H1 (cell line): ENCODE results near the gene CIB4. TPM values are rescaled to one million over a fixed set of nuclear protein-coding genes. Genes with fewer than 3 reads are reported as not detected.

Source experiments
- CTCF ChIA-PET: fragments of 300-600 bp; sonication (Branson Sonifier 250); formaldehyde crosslinking; loops from one replicate; lab custom pipeline; 2021; ENCODE audit not compliant: partially characterized antibody; lab: Charles Lee
- POLR2A ChIA-PET: fragments of 300-600 bp; sonication (Branson Sonifier 250); formaldehyde crosslinking; loops from one replicate; lab custom pipeline; 2021; ENCODE audit warnings: inconsistent platforms; ENCODE audit not compliant: partially characterized antibody; lab: Charles Lee
- DNase-seq, 2 experiments: peaks; one replicate each; pipeline versions ENCODE4 v3.0.0 to v3.0.0-alpha.2; 2010 to 2022; ENCODE audit warnings: low spot score in 2 of 2, low read depth in 1 of 2, mixed read lengths in 1 of 2
- FAIRE-seq: peaks from 2 replicates; lab custom pipeline; 2011; peaks lifted over from hg19 to GRCh38; lab: Jason Lieb, UNC
- H2AFZ ChIP-seq: 2 replicates; pipeline ENCODE4 v1.8.1; 2012; ENCODE audit warnings: low read length, inconsistent platforms
- H2AK5ac ChIP-seq: 2 replicates; pipeline ENCODE4 v1.6.1; 2013; ENCODE audit warnings: low read depth, low read length
- H2BK120ac ChIP-seq: replicated peaks from 2 replicates; pipeline ENCODE3; 2013; ENCODE audit warnings: low read depth, low read length, inconsistent platforms
- H2BK12ac ChIP-seq: 2 replicates; pipeline ENCODE4 v1.6.1; 2013; ENCODE audit warnings: low read depth, low read length
- H2BK15ac ChIP-seq: 2 replicates; pipeline ENCODE4 v1.6.1; 2013; ENCODE audit warnings: low read length
- H2BK20ac ChIP-seq: 2 replicates; pipeline ENCODE4 v1.6.1; 2013; ENCODE audit warnings: low read length
- H2BK5ac ChIP-seq: 2 replicates; pipeline ENCODE4 v1.6.1; 2013; ENCODE audit warnings: low read depth, low read length
- H3K14ac ChIP-seq: 2 replicates; pipeline ENCODE4 v1.6.1; 2013; ENCODE audit warnings: inconsistent platforms; ENCODE audit not compliant: insufficient read length
- H3K18ac ChIP-seq: 2 replicates; pipeline ENCODE4 v1.6.1; 2013; ENCODE audit warnings: low read length; ENCODE audit errors: extremely low read depth
- H3K23ac ChIP-seq: 2 replicates; pipeline ENCODE4 v1.6.1; 2013; ENCODE audit warnings: inconsistent platforms; ENCODE audit not compliant: insufficient read length
- H3K23me2 ChIP-seq: 2 replicates; pipeline ENCODE4 v1.6.1; 2013; ENCODE audit warnings: low read depth, low read length
- H3K27ac ChIP-seq: 2 replicates; pipeline ENCODE4 v1.6.1; 2011; ENCODE audit warnings: low read depth, low read length, inconsistent platforms
- H3K27me3 ChIP-seq, 4 experiments: replicated peaks in 1 of 4; 1 replicate in 1 of 4; 2 replicates in 3 of 4; pipeline versions ENCODE4 v1.6.1 to v1.8.1; 2011 to 2013; ENCODE audit warnings: low read length in 3 of 4, mild to moderate bottlenecking in 3 of 4, inconsistent platforms in 2 of 4, mixed read lengths in 2 of 4, moderate library complexity in 1 of 4; ENCODE audit not compliant: control insufficient read depth in 3 of 4, insufficient read depth in 3 of 4; ENCODE audit errors: extremely low read depth in 1 of 4
- H3K36me3 ChIP-seq, 4 experiments: 2 replicates each; pipeline versions ENCODE4 v1.6.1 to v1.8.1; 2011 to 2013; ENCODE audit warnings: mild to moderate bottlenecking in 4 of 4, low read length in 3 of 4, moderate library complexity in 2 of 4, control low read depth in 1 of 4, inconsistent platforms in 1 of 4; ENCODE audit not compliant: insufficient read depth in 4 of 4, control insufficient read depth in 2 of 4
- H3K4ac ChIP-seq: replicated peaks from 2 replicates; pipeline ENCODE3; 2013; ENCODE audit warnings: low read length, low read depth, mixed read lengths, inconsistent platforms; ENCODE audit not compliant: insufficient read length
- H3K4me1 ChIP-seq, 4 experiments: replicated peaks in 1 of 4; 1 replicate in 1 of 4; 2 replicates in 3 of 4; pipeline versions ENCODE4 v1.6.1 to v1.8.1; 2011 to 2013; ENCODE audit warnings: low read length in 3 of 4, inconsistent platforms in 2 of 4, mixed read lengths in 1 of 4; ENCODE audit not compliant: insufficient read depth in 4 of 4, control insufficient read depth in 3 of 4
- H3K4me2 ChIP-seq, 2 experiments: 2 replicates each; pipeline versions ENCODE4 v1.6.1 to v1.8.1; 2011 to 2013; ENCODE audit warnings: low read depth in 2 of 2, low read length in 2 of 2, control low read depth in 1 of 2, inconsistent platforms in 1 of 2, mild to moderate bottlenecking in 1 of 2; ENCODE audit not compliant: insufficient read depth in 1 of 2
- H3K4me3 ChIP-seq, 4 experiments: fragments of 200-600, 300-600 bp in 1 of 4; sonication (generic), shearing (Covaris generic), sonication (Bioruptor Twin) in 1 of 4; 2 replicates each; pipeline versions ENCODE4 v1.5.1 to v1.8.1; 2011 to 2016; ENCODE audit warnings: low read length in 4 of 4, low read depth in 3 of 4, control low read depth in 2 of 4, inconsistent platforms in 2 of 4, mild to moderate bottlenecking in 2 of 4, mixed read lengths in 1 of 4, moderate library complexity in 1 of 4; ENCODE audit not compliant: insufficient read depth in 2 of 4; ENCODE audit errors: extremely low read depth in 1 of 4
- H3K56ac ChIP-seq: replicated peaks from 2 replicates; pipeline ENCODE3; 2013; ENCODE audit warnings: low read depth, mild to moderate bottlenecking, mixed read lengths, low read length, inconsistent platforms; ENCODE audit not compliant: insufficient read length
- H3K79me1 ChIP-seq: 2 replicates; pipeline ENCODE4 v1.6.1; 2013; ENCODE audit warnings: low read depth, low read length, control low read depth
- H3K79me2 ChIP-seq, 2 experiments: 2 replicates each; pipeline versions ENCODE4 v1.6.1 to v1.8.1; 2012 to 2013; ENCODE audit warnings: low read length in 2 of 2, mild to moderate bottlenecking in 2 of 2, inconsistent platforms in 1 of 2; ENCODE audit not compliant: insufficient read depth in 2 of 2, control insufficient read depth in 1 of 2
- H3K9ac ChIP-seq, 4 experiments: replicated peaks in 1 of 4; 1 replicate in 1 of 4; 2 replicates in 3 of 4; pipeline versions ENCODE4 v1.6.1 to v1.8.1; 2011 to 2013; ENCODE audit warnings: low read depth in 3 of 4, low read length in 3 of 4, control low read depth in 2 of 4, mild to moderate bottlenecking in 2 of 4, moderate library complexity in 2 of 4, inconsistent platforms in 1 of 4; ENCODE audit errors: extremely low read depth in 1 of 4
- H3K9me3 ChIP-seq, 2 experiments: 2 replicates each; pipeline versions ENCODE4 v1.6.1 to v1.8.1; 2012 to 2013; ENCODE audit warnings: mild to moderate bottlenecking in 2 of 2, moderate library complexity in 2 of 2, control low read depth in 1 of 2, inconsistent platforms in 1 of 2, low read depth in 1 of 2, low read length in 1 of 2, mixed read lengths in 1 of 2; ENCODE audit not compliant: insufficient read depth in 2 of 2
- H4K20me1 ChIP-seq, 2 experiments: replicated peaks in 1 of 2; 2 replicates each; pipeline versions ENCODE3 to v1.8.1; 2011 to 2013; ENCODE audit warnings: inconsistent platforms in 2 of 2, low read length in 2 of 2, mild to moderate bottlenecking in 1 of 2; ENCODE audit not compliant: insufficient read depth in 2 of 2, control insufficient read depth in 1 of 2
- H4K5ac ChIP-seq: 2 replicates; pipeline ENCODE4 v1.6.1; 2013; ENCODE audit warnings: low read length, low read depth, mixed read lengths, inconsistent platforms; ENCODE audit not compliant: insufficient read length
- H4K8ac ChIP-seq: 2 replicates; pipeline ENCODE4 v1.8.0; 2013; ENCODE audit warnings: mild to moderate bottlenecking, moderate library complexity, low read length, inconsistent platforms; ENCODE audit not compliant: insufficient read depth; ENCODE audit errors: extremely low read depth
- H4K91ac ChIP-seq: replicated peaks from 2 replicates; pipeline ENCODE3; 2013; ENCODE audit warnings: low read length, mixed read lengths, inconsistent platforms; ENCODE audit not compliant: insufficient read length
- EZH2 ChIP-seq: fragments of 200-600 bp; sonication (generic); IDR thresholded peaks from 2 replicates; pipeline ENCODE4 v1.7.1; 2012; ENCODE audit warnings: low read depth, mild to moderate bottlenecking, moderate library complexity, low read length, inconsistent platforms; ENCODE audit not compliant: severe bottlenecking
- POU5F1 ChIP-seq: IDR thresholded peaks from 2 replicates; pipeline ENCODE4 v1.6.1; 2011; ENCODE audit warnings: low read depth, mild to moderate bottlenecking, low read length, moderate library complexity
- SIN3A ChIP-seq, 2 experiments: IDR thresholded peaks in 1 of 2; conservative IDR thresholded peaks in 1 of 2; 2 replicates each; pipeline ENCODE4 v1.6.1; 2011 to 2012; ENCODE audit warnings: low read length in 2 of 2, improper control_type of control experiment in 1 of 2, low read depth in 1 of 2, mild to moderate bottlenecking in 1 of 2
- SUZ12 ChIP-seq: fragments of 200-600 bp; sonication (generic); IDR thresholded peaks from 2 replicates; pipeline ENCODE4 v1.6.1; 2012; ENCODE audit warnings: mild to moderate bottlenecking, inconsistent platforms, low read length, moderate library complexity, mixed read lengths
- YY1 ChIP-seq: IDR thresholded peaks from 2 replicates; pipeline ENCODE4 v1.6.1; 2011; ENCODE audit warnings: low read depth, mild to moderate bottlenecking, low read length
- WGBS, 2 experiments: shearing (Covaris generic) in 1 of 2; methylation state at CpG; one replicate each; pipeline versions ENCODE4 v1.1.6 to v1.1.7; 2013 to 2015; ENCODE audit warnings: low lambda C conversion rate in 2 of 2, mixed read lengths in 2 of 2, inconsistent platforms in 1 of 2, low coverage in 1 of 2, missing lambda C conversion rate in 1 of 2; ENCODE audit not compliant: insufficient replicate concordance in 2 of 2, insufficient coverage in 1 of 2, insufficient read length in 1 of 2; ENCODE audit errors: extremely low coverage in 1 of 2, missing lambda C conversion rate in 1 of 2; 5-methylcytosine and 5-hydroxymethylcytosine counted together
- polyA plus RNA-seq, 7 experiments: library from polyadenylated mRNA; depleted of rRNA in 3 of 7; stranded (reverse) in 5 of 7; unstranded in 2 of 7; fragments of >200 nt in 5 of 7; fragments of 200-250 nt in 2 of 7; gene quantifications; 1 replicate in 5 of 7; 2 replicates in 1 of 7; 4 replicates in 1 of 7; pipeline versions ENCODE4 v1.2.1 to v1.2.3, GENCODE V29; 2011 to 2013; ENCODE audit warnings: missing spikeins in 2 of 7, mixed read lengths in 2 of 7
- total RNA-seq: library from RNA; stranded (reverse); fragmentation: NEBNext Ultra II Directional; extraction: Animal tissue kit (Norgen Biotek cat#: 25700); gene quantifications from 2 replicates; pipeline ENCODE4 v1.2.1, GENCODE V29; 2021

CIB4 gene
- total and polyA plus RNA-seq, 2 of the 8 experiments (the other 6 are each of a cell fraction or from before 2014, with no cell fraction given), result not detected

GRCh38 chr2:26580151-26580550 is 61.0 kb downstream of the CIB4 start:
- CTCF ChIA-PET, result interaction anchor here (0.7 to 10.9 kb wide), 8 partner anchors 23 to 165 kb away, joined by 3 to 159 read pairs (median 6); a partner anchor contains a TSS
- 84% methylated on average over 3 of the region's 6 CpGs; no CpG with 5 or more reads in 1 of the 2 experiments for WGBS, 2 experiments
- TF ChIP-seq EZH2 (no peak), SUZ12 (no peak), SIN3A (conservative IDR thresholded peaks at IDR 0.05 in 1 of 2, IDR thresholded peaks at IDR 0.05 in 1 of 2; ENCODE audit: low read depth in 1 of 2, low read length in 2 of 2) (no peak), YY1 (no peak), POU5F1 (no peak)
- H3K9me3 ChIP-seq, result no peaks in the 10 kb centered on the region
- no peaks in the 10 kb centered on the region for H3K79me2 ChIP-seq
- no peak overlapping the region for H2BK120ac ChIP-seq
- no peak overlapping the region for H2BK20ac ChIP-seq
- no peaks in the 10 kb centered on the region for H4K20me1 ChIP-seq
- peaks cover 0 to 2% (median under 1%) of the 10 kb centered on the region in 4 experiments; a peak in 3 of 7 replicates for H3K27me3 ChIP-seq
- no peak overlapping the region for H3K14ac ChIP-seq
- no peak overlapping the region for H2AK5ac ChIP-seq
- DNase-seq (no peak), FAIRE-seq (no peak)
- H4K8ac ChIP-seq, result no peak overlapping the region
- H3K4ac ChIP-seq, result no peak overlapping the region
- no peak overlapping the region for H4K5ac ChIP-seq
- H3K36me3 ChIP-seq, result no peaks in the 10 kb centered on the region
- H3K23ac ChIP-seq, result no peak overlapping the region
- H3K9ac ChIP-seq, result no peak overlapping the region
- POLR2A ChIA-PET, result no interaction called here
- H3K4me1 ChIP-seq, result peaks cover 0 to 3% (median 1%) of the 10 kb centered on the region in 4 experiments; a peak in 2 of 7 replicates
- H2BK12ac ChIP-seq, result no peak overlapping the region
- H3K18ac ChIP-seq, result no peak overlapping the region
- no peak overlapping the region for H4K91ac ChIP-seq
- no peak overlapping the region for H2BK5ac ChIP-seq
- H2BK15ac ChIP-seq, result no peak overlapping the region
- no peak overlapping the region for H2AFZ ChIP-seq
- no peak overlapping the region for H3K56ac ChIP-seq
- H3K27ac ChIP-seq, result no peak overlapping the region
- H3K79me1 ChIP-seq, result no peaks in the 10 kb centered on the region
- H3K4me2 ChIP-seq, result no peak overlapping the region
- H3K4me3 ChIP-seq, result no peak overlapping the region
- no peaks in the 10 kb centered on the region for H3K23me2 ChIP-seq
